Keratinocyte (primary cell): ENCODE results near the gene HSDL2.

Source experiments
- CTCF ChIP-seq, 3 experiments: IDR thresholded peaks in 1 of 3; conservative IDR thresholded peaks in 1 of 3; optimal IDR thresholded peaks in 1 of 3; 2 replicates in 2 of 3; 3 replicates in 1 of 3; pipeline versions ENCODE3 to v1.5.1; 2011; ENCODE audit warnings: low read length in 3 of 3, mild to moderate bottlenecking in 3 of 3, moderate library complexity in 2 of 3, control low read depth in 1 of 3, inconsistent platforms in 1 of 3; ENCODE audit not compliant: insufficient read depth in 2 of 3; ENCODE audit errors: extremely low read depth in 1 of 3
- EZH2 ChIP-seq: IDR thresholded peaks from one replicate; pipeline ENCODE4 v1.6.1; 2012; ENCODE audit warnings: inconsistent platforms, mild to moderate bottlenecking, low read length, moderate library complexity

- TF ChIP-seq CTCF (optimal IDR thresholded peaks at IDR 0.05 in 1 of 3, IDR thresholded peaks at IDR 0.05 in 1 of 3, conservative IDR thresholded peaks at IDR 0.05 in 1 of 3; ENCODE audit: extremely low read depth in 1 of 3, insufficient read depth in 2 of 3, low read length in 3 of 3) (no peak), EZH2 (no peak)
Measured at GRCh38 chr9:112403614-112404201, 23.8 kb downstream of the HSDL2 start.
